HepG2 (cell line): ENCODE data around the gene MRGPRG. TPM values are rescaled to one million over a fixed set of nuclear protein-coding genes. Genes with fewer than 3 reads are reported as not detected.
"Not testable (repeated sequence)": the region's sequence is repeated elsewhere in the genome, so short reads cannot be mapped to it uniquely, and the experiment has no call there.

Experiments used
- ATAC-seq: fragments of 200-7000 bp; cut with Tn5 transposase; 3 replicates; pipeline ENCODE4 v1.9.1; 2020; ENCODE audit warnings: mild to moderate bottlenecking, moderate library complexity
- BruUV-seq: library from RNA; stranded (reverse); fragments of 400-500 nt; replicated peaks from 2 replicates; lab custom pipeline; 2021; lab: Mats Ljungman, UMichigan
- CTCF ChIA-PET: fragments of 300-600 bp; formaldehyde crosslinking; extraction: SDS; loops from one replicate; lab custom pipeline; 2021; ENCODE audit warnings: low total read pairs, inconsistent platforms, low intra/inter-chr PET ratio; lab: Yijun Ruan, JAX
- POLR2A ChIA-PET: fragments of 350-600 bp; sonication (Branson Sonifier 250); formaldehyde crosslinking; loops from one replicate; lab custom pipeline; 2020; ENCODE audit warnings: antibody characterized with exemption, inconsistent platforms; lab: Yijun Ruan, JAX
- DNase-seq: peaks from one replicate; pipeline ENCODE4 v3.0.0-alpha.2; 2015; ENCODE audit warnings: low spot score
- FAIRE-seq: peaks from 3 replicates; lab custom pipeline; 2011; peaks lifted over from hg19 to GRCh38; lab: Jason Lieb, UNC
- H2AFZ ChIP-seq: one replicate; pipeline ENCODE4 v1.6.1; 2011; ENCODE audit warnings: low read length, inconsistent platforms
- H3K27ac ChIP-seq: fragments of 300-600 bp; 3 replicates; pipeline ENCODE4 v1.8.0; 2011; ENCODE audit warnings: mixed run types, mild to moderate bottlenecking, mixed read lengths, low read length, inconsistent platforms; ENCODE audit not compliant: insufficient read depth; ENCODE audit errors: extremely low read length
- H3K27me3 ChIP-seq, 2 experiments: fragments of 200-600 bp in 1 of 2; 2 replicates in 1 of 2; 3 replicates in 1 of 2; pipeline versions ENCODE4 v1.6.0 to v1.8.0; 2011; ENCODE audit warnings: low read length in 2 of 2, mild to moderate bottlenecking in 2 of 2, moderate library complexity in 2 of 2, inconsistent platforms in 1 of 2; ENCODE audit not compliant: insufficient read depth in 2 of 2, control insufficient read depth in 1 of 2
- H3K36me3 ChIP-seq, 2 experiments: fragments of 200-600 bp in 1 of 2; replicated peaks in 1 of 2; 2 replicates in 1 of 2; 3 replicates in 1 of 2; pipeline versions ENCODE4 v1.5.1 to v1.8.0; 2011; ENCODE audit warnings: low read length in 2 of 2, inconsistent platforms in 1 of 2; ENCODE audit not compliant: insufficient read depth in 2 of 2, control insufficient read depth in 1 of 2
- H3K4me1 ChIP-seq: 2 replicates; pipeline ENCODE4 v1.5.1; 2012; ENCODE audit warnings: low read length, inconsistent platforms; ENCODE audit not compliant: insufficient read depth
- H3K4me2 ChIP-seq: 2 replicates; pipeline ENCODE4 v1.6.0; 2011; ENCODE audit warnings: low read depth, low read length, inconsistent platforms
- H3K4me3 ChIP-seq, 3 experiments: fragments of 200-600 bp in 1 of 3; sonication (generic), shearing (Covaris generic) in 1 of 3; replicated peaks in 1 of 3; 2 replicates each; pipeline ENCODE4 v1.5.1; 2011 to 2016; ENCODE audit warnings: low read length in 3 of 3, inconsistent platforms in 2 of 3, low read depth in 2 of 3, mild to moderate bottlenecking in 2 of 3, control low read depth in 1 of 3, mixed read lengths in 1 of 3; ENCODE audit not compliant: insufficient read depth in 1 of 3
- H3K79me2 ChIP-seq: one replicate; pipeline ENCODE4 v1.6.1; 2011; ENCODE audit warnings: low read length, inconsistent platforms; ENCODE audit not compliant: insufficient read depth
- H3K9ac ChIP-seq: 2 replicates; pipeline ENCODE4 v1.6.0; 2011; ENCODE audit warnings: mild to moderate bottlenecking, low read depth, low read length, inconsistent platforms; ENCODE audit not compliant: insufficient read depth
- H3K9me3 ChIP-seq: 2 replicates; pipeline ENCODE4 v1.5.1; 2012; ENCODE audit warnings: mild to moderate bottlenecking, low read length
- H4K20me1 ChIP-seq: 2 replicates; pipeline ENCODE4 v1.6.0; 2011; ENCODE audit warnings: inconsistent platforms, mild to moderate bottlenecking, low read length, moderate library complexity; ENCODE audit not compliant: insufficient read depth
- THAP11 ChIP-seq: IDR thresholded peaks from 2 replicates; pipeline ENCODE4 v1.6.1; 2016; ENCODE audit warnings: missing biosample characterization, missing genetic modification reagents
- WGBS: methylation state at CpG from one replicate; pipeline ENCODE4 v1.1.6; 2017; ENCODE audit warnings: low lambda C conversion rate; 5-methylcytosine and 5-hydroxymethylcytosine counted together
- in situ Hi-C: cut with HindIII; loops from 2 replicates; pipeline ENCODE4 v1.10.0; 2017; ENCODE audit warnings: low pct_unique_long_range_greater_than_20kb; ENCODE audit not compliant: extremely low pct_ligation_motif_present
- intact Hi-C: fragments of 100-400 bp; cut with micrococcal nuclease; formaldehyde crosslinking; loops from one replicate; pipeline ENCODE4 v1.10.0; 2022; ENCODE audit not compliant: unreplicated experiment
- polyA plus RNA-seq, 8 experiments: library from polyadenylated mRNA; depleted of rRNA in 3 of 8; stranded (reverse) in 7 of 8; unstranded in 1 of 8; fragments of >200 nt; fragmentation: Illumina TruSeq in 4 of 8; extraction: Trizol in 4 of 8; gene quantifications; 2 replicates each; pipeline versions ENCODE4 v1.2.1 to v1.2.3, GENCODE V29; 2011 to 2016; ENCODE audit warnings: low read depth in 4 of 8, missing spikeins in 1 of 8, mixed read lengths in 1 of 8; ENCODE audit not compliant: insufficient read depth in 1 of 8
- total RNA-seq, 5 experiments: library from RNA; depleted of rRNA; stranded (reverse); fragments of >200 nt; fragmentation: Illumina TruSeq; extraction: Trizol; gene quantifications; 2 replicates each; pipeline ENCODE4 v1.2.3, GENCODE V29; 2016; ENCODE audit warnings: low read depth in 1 of 5
- TF ChIP-seq, protein P1 (sequence below): fragments of 450-650 bp; IDR thresholded peaks from 2 replicates; pipeline ENCODE4 v1.6.1; 2016

Gene MRGPRG
- total and polyA plus RNA-seq, 2 of the 13 experiments (the other 11 are each of a cell fraction or from before 2014, with no cell fraction given) = not detected

GRCh38 chr11:3169255-3170043 is 49.2 kb downstream of the MRGPRG start:
- H3K9me3 ChIP-seq = peaks cover 6% of the 10 kb centered on the region; the same call in 1 of the 2 replicates
- H3K27ac ChIP-seq = no peak overlapping the region
- no peak overlapping the region for H2AFZ ChIP-seq
- FAIRE-seq = no peak
- intact Hi-C loops (no loop called here), in situ Hi-C loops (no loop called here)
- ATAC-seq = peak; percentile 32
- TF ChIP-seq, protein P1, sequence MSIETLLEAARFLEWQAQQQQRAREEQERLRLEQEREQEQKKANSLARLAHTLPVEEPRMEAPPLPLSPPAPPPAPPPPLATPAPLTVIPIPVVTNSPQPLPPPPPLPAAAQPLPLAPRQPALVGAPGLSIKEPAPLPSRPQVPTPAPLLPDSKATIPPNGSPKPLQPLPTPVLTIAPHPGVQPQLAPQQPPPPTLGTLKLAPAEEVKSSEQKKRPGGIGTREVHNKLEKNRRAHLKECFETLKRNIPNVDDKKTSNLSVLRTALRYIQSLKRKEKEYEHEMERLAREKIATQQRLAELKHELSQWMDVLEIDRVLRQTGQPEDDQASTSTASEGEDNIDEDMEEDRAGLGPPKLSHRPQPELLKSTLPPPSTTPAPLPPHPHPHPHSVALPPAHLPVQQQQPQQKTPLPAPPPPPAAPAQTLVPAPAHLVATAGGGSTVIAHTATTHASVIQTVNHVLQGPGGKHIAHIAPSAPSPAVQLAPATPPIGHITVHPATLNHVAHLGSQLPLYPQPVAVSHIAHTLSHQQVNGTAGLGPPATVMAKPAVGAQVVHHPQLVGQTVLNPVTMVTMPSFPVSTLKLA = peak; percentile 72
- no peak for TF ChIP-seq THAP11 (CRISPR knock-in tag)
- no peak overlapping the region for H3K4me3 ChIP-seq
- CTCF ChIA-PET = no interaction called here
- H3K27me3 ChIP-seq = peaks cover 21 to 71% of the 10 kb centered on the region in 2 experiments
- no TSS peak for BruUV-seq
- no peak for DNase-seq
- POLR2A ChIA-PET = no interaction called here
- no peaks in the 10 kb centered on the region for H3K79me2 ChIP-seq
- no peaks in the 10 kb centered on the region for H3K36me3 ChIP-seq
- no peak overlapping the region for H3K9ac ChIP-seq
- H4K20me1 ChIP-seq = no peaks in the 10 kb centered on the region
- no peak overlapping the region for H3K4me2 ChIP-seq
- 0% methylated on average over 5 of the region's 31 CpGs for WGBS
- no peaks in the 10 kb centered on the region for H3K4me1 ChIP-seq

GRCh38 chr11:3168742-3169254 is 49.8 kb downstream of the MRGPRG start:
- H2AFZ ChIP-seq, DNase-seq, H4K20me1 ChIP-seq, H3K4me1 ChIP-seq, H3K36me3 ChIP-seq, CTCF ChIA-PET, H3K4me2 ChIP-seq, H3K27ac ChIP-seq, H3K9me3 ChIP-seq, in situ Hi-C loops, H3K79me2 ChIP-seq, H3K9ac ChIP-seq, BruUV-seq, POLR2A ChIA-PET, intact Hi-C loops, FAIRE-seq, H3K4me3 ChIP-seq, ATAC-seq: not testable (repeated sequence)
- 74% methylated on average over 12 of the region's 17 CpGs for WGBS
- peaks cover 23 to 78% of the 10 kb centered on the region in 2 experiments for H3K27me3 ChIP-seq

Other genes with a start within 250 kb of the MRGPRG start
- gene NAP1L4, start 226.5 kb downstream of the MRGPRG start, total RNA-seq (2016; rRNA removed; fragmentation: Illumina TruSeq; extraction: Trizol) = 186 and 213 TPM in 2 replicates
- 64.0 and 71.5 TPM in 2 replicates for gene NAP1L4, start 226.5 kb downstream of the MRGPRG start, polyA plus RNA-seq (2011; rRNA removed)
- 32.1 and 33.8 TPM in 2 replicates for gene CARS1, start 161.4 kb downstream of the MRGPRG start, total RNA-seq (2016; rRNA removed; fragmentation: Illumina TruSeq; extraction: Trizol)
- gene CARS1, start 161.4 kb downstream of the MRGPRG start, polyA plus RNA-seq (2011; rRNA removed) = 47.0 and 51.1 TPM in 2 replicates
- not detected in 2 replicates for gene OSBPL5, start 53.5 kb downstream of the MRGPRG start, total RNA-seq (2016; rRNA removed; fragmentation: Illumina TruSeq; extraction: Trizol)
- not detected in 2 replicates for gene OSBPL5, start 53.5 kb downstream of the MRGPRG start, polyA plus RNA-seq (2011; rRNA removed)
- not detected in 2 replicates for gene MRGPRE, start 13.6 kb upstream of the MRGPRG start, total RNA-seq (2016; rRNA removed; fragmentation: Illumina TruSeq; extraction: Trizol)
- not detected in 2 replicates for gene MRGPRE, start 13.6 kb upstream of the MRGPRG start, polyA plus RNA-seq (2011; rRNA removed)
- gene ZNF195, start 160.3 kb upstream of the MRGPRG start, total RNA-seq (2016; rRNA removed; fragmentation: Illumina TruSeq; extraction: Trizol) = 31.4 and 38.0 TPM in 2 replicates
- 12.7 and 17.3 TPM in 2 replicates for gene ZNF195, start 160.3 kb upstream of the MRGPRG start, polyA plus RNA-seq (2011; rRNA removed)